ENCODE results near the gene DOK1.

DNA sequence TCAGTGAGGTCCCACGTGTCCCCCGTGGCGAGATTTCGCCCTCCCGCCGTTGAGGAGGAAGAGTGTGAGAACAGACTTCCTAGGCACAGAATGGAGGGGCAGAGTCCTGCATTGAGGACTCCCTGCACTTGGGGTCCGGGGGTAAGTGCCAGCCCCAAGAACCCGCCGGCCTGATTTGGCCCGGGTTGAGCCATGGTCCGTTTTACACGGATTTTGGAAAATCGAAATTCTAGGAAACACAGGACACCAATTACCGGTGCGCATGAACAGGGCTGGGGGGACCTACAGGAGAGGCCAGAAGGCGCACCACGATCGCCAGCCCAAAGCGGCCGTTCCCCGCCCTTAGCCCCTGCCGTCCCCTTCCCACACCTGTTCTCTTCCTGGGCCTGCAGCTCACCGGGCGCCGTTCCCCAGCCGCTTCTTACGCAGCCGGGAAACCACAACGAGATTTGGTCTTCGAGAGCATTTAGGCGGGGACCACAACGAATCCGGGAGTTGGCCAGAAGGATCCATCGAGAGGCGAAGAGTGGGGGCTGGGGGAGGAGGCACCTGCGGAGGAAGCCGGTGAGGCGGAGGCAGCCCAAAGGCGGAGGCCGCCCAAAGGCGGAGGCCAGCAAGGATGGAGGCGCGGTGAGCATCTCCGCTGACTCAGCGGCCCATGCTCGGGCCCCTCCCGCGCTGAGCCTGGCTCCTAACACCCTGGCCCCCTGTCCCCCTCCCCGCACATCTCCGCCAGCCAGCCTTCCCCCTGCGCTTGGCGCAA, 40.7 kb upstream of the DOK1 start:
- TF ChIP-seq CTCF (IDR thresholded peaks at IDR 0.05; ENCODE audit: borderline replicate concordance, extremely low read depth, low read length, poor library complexity, severe bottlenecking) (no peak), EZH2 (IDR thresholded peaks at IDR 0.05; ENCODE audit: borderline replicate concordance, low read depth, low read length, severe bottlenecking) (peak; percentile 75)

All from DND-41 (cell line).